ENCODE results near the gene CARMIL1. TPM values are rescaled to one million over a fixed set of nuclear protein-coding genes. Genes with fewer than 3 reads are reported as not detected.

Gene CARMIL1
- total RNA-seq, 1 experiment from 2014 or later: 23.6 TPM

DNA sequence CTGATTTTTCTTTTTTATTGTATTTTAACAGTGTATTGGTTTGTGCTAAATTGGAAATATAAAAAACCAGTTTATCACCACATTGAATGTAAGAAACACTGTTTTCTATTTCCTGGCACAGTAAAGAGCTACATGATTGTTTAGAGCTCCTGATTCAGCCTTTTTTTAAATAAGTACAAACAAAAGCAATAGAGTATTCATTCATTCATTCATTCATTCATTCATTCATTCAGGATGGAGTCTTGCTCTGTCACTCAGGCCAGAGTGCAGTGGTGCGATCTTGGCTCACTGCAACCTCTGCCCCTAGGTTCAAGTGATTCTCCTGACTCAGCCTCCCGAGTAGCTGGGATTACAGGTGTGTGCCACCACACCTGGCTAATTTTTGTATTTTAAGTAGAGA is 276.0 kb downstream of the CARMIL1 start:
- Mint-ChIP-seq H3K9me3 (no peaks in the 10 kb centered on the region), H3K27ac (no peak overlapping the region), H3K36me3 (ENCODE audit: insufficient read depth in 1 of 3, low read depth in 3 of 3) (peaks cover 0 to 1% (median 0%) of the 10 kb centered on the region in 3 experiments; a peak in 1 of 7 replicates), H3K4me3 (no peak overlapping the region), H3K4me1 (peaks cover 2 to 7% of the 10 kb centered on the region in 2 experiments), H3K27me3 (ENCODE audit: low read depth) (no peaks in the 10 kb centered on the region)
- no peak overlapping the region for H3K14ac ChIP-seq (ENCODE audit: insufficient read depth, low read length)
- no peaks in the 10 kb centered on the region for H3K9me3 ChIP-seq (ENCODE audit: control insufficient read depth, low read depth, low read length)
- H3K23me2 ChIP-seq (ENCODE audit: insufficient read length, low read depth, low read length, poor library complexity, severe bottlenecking): no peaks in the 10 kb centered on the region
- no peak overlapping the region for H3K23ac ChIP-seq (ENCODE audit: insufficient read length, low read depth, low read length)
- no peak overlapping the region for H3K18ac ChIP-seq (ENCODE audit: insufficient read length, low read depth, low read length)
- H2BK120ac ChIP-seq (ENCODE audit: low read depth, low read length, poor library complexity, severe bottlenecking): no peak overlapping the region
- no CpG with 5 or more reads among the region's 2 CpGs for WGBS (ENCODE audit: extremely low coverage, insufficient read length, low lambda C conversion rate)
- no peaks in the 10 kb centered on the region for H3K4me1 ChIP-seq (ENCODE audit: insufficient read depth, low read length)
- H3K56ac ChIP-seq (ENCODE audit: insufficient read length, low read depth, low read length): no peak overlapping the region
- H2AK5ac ChIP-seq (ENCODE audit: insufficient read length, low read length): no peak overlapping the region
- H2AFZ ChIP-seq (ENCODE audit: low read length): no peak overlapping the region
- H4K5ac ChIP-seq (ENCODE audit: insufficient read length, low read depth, low read length): no peak overlapping the region
- H3K9ac ChIP-seq (ENCODE audit: extremely low read depth, insufficient read length, low read length): no peak overlapping the region
- H4K91ac ChIP-seq (ENCODE audit: insufficient read length, low read depth, low read length): no peak overlapping the region
- no peaks in the 10 kb centered on the region for H4K20me1 ChIP-seq (ENCODE audit: control insufficient read depth, insufficient read depth, insufficient read length)
- no peak overlapping the region for H2BK12ac ChIP-seq (ENCODE audit: insufficient read length, low read depth, low read length)
- no peak overlapping the region for H3K27ac ChIP-seq (ENCODE audit: insufficient read length, low read depth, low read length)
- H2BK20ac ChIP-seq (ENCODE audit: low read depth, low read length, poor library complexity, severe bottlenecking): no peak overlapping the region
- H3K79me2 ChIP-seq (ENCODE audit: insufficient read depth, low read length): no peaks in the 10 kb centered on the region
- H3K4me2 ChIP-seq (ENCODE audit: insufficient read depth, insufficient read length, low read length): no peak overlapping the region
- H3K27me3 ChIP-seq (ENCODE audit: insufficient read depth, low read length): no peaks in the 10 kb centered on the region
- TF ChIP-seq, protein P1, sequence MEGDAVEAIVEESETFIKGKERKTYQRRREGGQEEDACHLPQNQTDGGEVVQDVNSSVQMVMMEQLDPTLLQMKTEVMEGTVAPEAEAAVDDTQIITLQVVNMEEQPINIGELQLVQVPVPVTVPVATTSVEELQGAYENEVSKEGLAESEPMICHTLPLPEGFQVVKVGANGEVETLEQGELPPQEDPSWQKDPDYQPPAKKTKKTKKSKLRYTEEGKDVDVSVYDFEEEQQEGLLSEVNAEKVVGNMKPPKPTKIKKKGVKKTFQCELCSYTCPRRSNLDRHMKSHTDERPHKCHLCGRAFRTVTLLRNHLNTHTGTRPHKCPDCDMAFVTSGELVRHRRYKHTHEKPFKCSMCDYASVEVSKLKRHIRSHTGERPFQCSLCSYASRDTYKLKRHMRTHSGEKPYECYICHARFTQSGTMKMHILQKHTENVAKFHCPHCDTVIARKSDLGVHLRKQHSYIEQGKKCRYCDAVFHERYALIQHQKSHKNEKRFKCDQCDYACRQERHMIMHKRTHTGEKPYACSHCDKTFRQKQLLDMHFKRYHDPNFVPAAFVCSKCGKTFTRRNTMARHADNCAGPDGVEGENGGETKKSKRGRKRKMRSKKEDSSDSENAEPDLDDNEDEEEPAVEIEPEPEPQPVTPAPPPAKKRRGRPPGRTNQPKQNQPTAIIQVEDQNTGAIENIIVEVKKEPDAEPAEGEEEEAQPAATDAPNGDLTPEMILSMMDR (conservative IDR thresholded peaks at IDR 0.05): no peak
- no peak overlapping the region for H3K4ac ChIP-seq (ENCODE audit: low read depth, low read length)
- no peak overlapping the region for H4K8ac ChIP-seq (replicated peaks; ENCODE audit: insufficient read length, low read depth, low read length)
- no peak overlapping the region for H2BK5ac ChIP-seq (ENCODE audit: insufficient read length, low read length)
- no peak overlapping the region for H3T11ph ChIP-seq (ENCODE audit: low read length)
- H2BK15ac ChIP-seq (ENCODE audit: low read depth, low read length): no peak overlapping the region
- no peaks in the 10 kb centered on the region for H3K79me1 ChIP-seq (ENCODE audit: insufficient read depth, low read depth, low read length, poor library complexity, severe bottlenecking)
- DNase-seq: no peak

Measured in H9 (cell line).